HepG2 (cell line): ENCODE measurements around the gene PLCB4. TPM values are rescaled to one million over a fixed set of nuclear protein-coding genes. Genes with fewer than 3 reads are reported as not detected.

Source experiments
- ATAC-seq: fragments of 200-7000 bp; cut with Tn5 transposase; 3 replicates; pipeline ENCODE4 v1.9.1; 2020; ENCODE audit warnings: mild to moderate bottlenecking, moderate library complexity
- BruUV-seq: library from RNA; stranded (reverse); fragments of 400-500 nt; replicated peaks from 2 replicates; lab custom pipeline; 2021; lab: Mats Ljungman, UMichigan
- CTCF ChIA-PET: fragments of 300-600 bp; formaldehyde crosslinking; extraction: SDS; loops from one replicate; lab custom pipeline; 2021; ENCODE audit warnings: low total read pairs, inconsistent platforms, low intra/inter-chr PET ratio; lab: Yijun Ruan, JAX
- POLR2A ChIA-PET: fragments of 350-600 bp; sonication (Branson Sonifier 250); formaldehyde crosslinking; loops from one replicate; lab custom pipeline; 2020; ENCODE audit warnings: antibody characterized with exemption, inconsistent platforms; lab: Yijun Ruan, JAX
- DNase-seq: peaks from one replicate; pipeline ENCODE4 v3.0.0-alpha.2; 2015; ENCODE audit warnings: low spot score
- FAIRE-seq: peaks from 3 replicates; lab custom pipeline; 2011; peaks lifted over from hg19 to GRCh38; lab: Jason Lieb, UNC
- H2AFZ ChIP-seq: one replicate; pipeline ENCODE4 v1.6.1; 2011; ENCODE audit warnings: low read length, inconsistent platforms
- H3K27ac ChIP-seq: fragments of 300-600 bp; 3 replicates; pipeline ENCODE4 v1.8.0; 2011; ENCODE audit warnings: mixed run types, mild to moderate bottlenecking, mixed read lengths, low read length, inconsistent platforms; ENCODE audit not compliant: insufficient read depth; ENCODE audit errors: extremely low read length
- H3K27me3 ChIP-seq, 2 experiments: fragments of 200-600 bp in 1 of 2; 2 replicates in 1 of 2; 3 replicates in 1 of 2; pipeline versions ENCODE4 v1.6.0 to v1.8.0; 2011; ENCODE audit warnings: low read length in 2 of 2, mild to moderate bottlenecking in 2 of 2, moderate library complexity in 2 of 2, inconsistent platforms in 1 of 2; ENCODE audit not compliant: insufficient read depth in 2 of 2, control insufficient read depth in 1 of 2
- H3K36me3 ChIP-seq, 2 experiments: fragments of 200-600 bp in 1 of 2; replicated peaks in 1 of 2; 2 replicates in 1 of 2; 3 replicates in 1 of 2; pipeline versions ENCODE4 v1.5.1 to v1.8.0; 2011; ENCODE audit warnings: low read length in 2 of 2, inconsistent platforms in 1 of 2; ENCODE audit not compliant: insufficient read depth in 2 of 2, control insufficient read depth in 1 of 2
- H3K4me1 ChIP-seq: 2 replicates; pipeline ENCODE4 v1.5.1; 2012; ENCODE audit warnings: low read length, inconsistent platforms; ENCODE audit not compliant: insufficient read depth
- H3K4me2 ChIP-seq: 2 replicates; pipeline ENCODE4 v1.6.0; 2011; ENCODE audit warnings: low read depth, low read length, inconsistent platforms
- H3K4me3 ChIP-seq, 3 experiments: fragments of 200-600 bp in 1 of 3; sonication (generic), shearing (Covaris generic) in 1 of 3; replicated peaks in 1 of 3; 2 replicates each; pipeline ENCODE4 v1.5.1; 2011 to 2016; ENCODE audit warnings: low read length in 3 of 3, inconsistent platforms in 2 of 3, low read depth in 2 of 3, mild to moderate bottlenecking in 2 of 3, control low read depth in 1 of 3, mixed read lengths in 1 of 3; ENCODE audit not compliant: insufficient read depth in 1 of 3
- H3K79me2 ChIP-seq: one replicate; pipeline ENCODE4 v1.6.1; 2011; ENCODE audit warnings: low read length, inconsistent platforms; ENCODE audit not compliant: insufficient read depth
- H3K9ac ChIP-seq: 2 replicates; pipeline ENCODE4 v1.6.0; 2011; ENCODE audit warnings: mild to moderate bottlenecking, low read depth, low read length, inconsistent platforms; ENCODE audit not compliant: insufficient read depth
- H3K9me3 ChIP-seq: 2 replicates; pipeline ENCODE4 v1.5.1; 2012; ENCODE audit warnings: mild to moderate bottlenecking, low read length
- H4K20me1 ChIP-seq: 2 replicates; pipeline ENCODE4 v1.6.0; 2011; ENCODE audit warnings: inconsistent platforms, mild to moderate bottlenecking, low read length, moderate library complexity; ENCODE audit not compliant: insufficient read depth
- CHD2 ChIP-seq: IDR thresholded peaks from 2 replicates; pipeline ENCODE4 v1.6.1; 2011; ENCODE audit warnings: low read depth, low read length, improper control_type of control experiment
- E2F1 ChIP-seq: sonication (generic); formaldehyde crosslinking; IDR thresholded peaks from 2 replicates; pipeline ENCODE4 v1.5.0; 2020; ENCODE audit warnings: missing genetic modification reagents
- EZH2 ChIP-seq: conservative IDR thresholded peaks from 2 replicates; pipeline ENCODE4 v1.6.1; 2012; ENCODE audit warnings: mild to moderate bottlenecking, low read depth, low read length, moderate library complexity
- FOSL2 ChIP-seq: sonication (generic); formaldehyde crosslinking; IDR thresholded peaks from 2 replicates; pipeline ENCODE4 v1.4.0; 2020; ENCODE audit warnings: missing genetic modification reagents
- HIC2 ChIP-seq: sonication (generic); formaldehyde crosslinking; IDR thresholded peaks from 2 replicates; pipeline ENCODE4 v1.9.0; 2022; ENCODE audit warnings: low read depth, missing genetic modification reagents
- IKZF4 ChIP-seq: sonication (generic); formaldehyde crosslinking; IDR thresholded peaks from 2 replicates; pipeline ENCODE4 v1.5.1; 2020; ENCODE audit warnings: borderline replicate concordance, mild to moderate bottlenecking, low read depth, missing genetic modification reagents; ENCODE audit errors: not compliant biosample characterization
- NCOR1 ChIP-seq: fragments of 200-600 bp; sonication (generic); IDR thresholded peaks from 2 replicates; pipeline ENCODE4 v1.7.0; 2017; ENCODE audit warnings: antibody characterized with exemption, low read length, borderline replicate concordance
- NFKBIZ ChIP-seq: IDR thresholded peaks from 2 replicates; pipeline ENCODE4 v1.6.1; 2018; ENCODE audit warnings: missing genetic modification reagents, missing compliant biosample characterization
- PRPF4 ChIP-seq: fragments of 200-400 bp; formaldehyde crosslinking; IDR thresholded peaks from 2 replicates; pipeline ENCODE4 v1.6.1; 2016; ENCODE audit warnings: low read length, low read depth; ENCODE audit not compliant: poor library complexity, severe bottlenecking
- RNF219 ChIP-seq: sonication (generic); formaldehyde crosslinking; IDR thresholded peaks from 2 replicates; pipeline ENCODE4 v1.5.0; 2020; ENCODE audit warnings: mild to moderate bottlenecking, missing genetic modification reagents
- SRF ChIP-seq: IDR thresholded peaks from 2 replicates; pipeline ENCODE4 v1.6.1; 2011; ENCODE audit warnings: mild to moderate bottlenecking, low read depth, low read length, moderate library complexity
- ZMYM2 ChIP-seq: sonication (generic); formaldehyde crosslinking; IDR thresholded peaks from 2 replicates; pipeline ENCODE4 v1.8.0; 2022; ENCODE audit warnings: mild to moderate bottlenecking, missing genetic modification reagents
- ZMYM4 ChIP-seq: sonication (generic); formaldehyde crosslinking; IDR thresholded peaks from 2 replicates; pipeline ENCODE4 v1.8.1; 2023; ENCODE audit warnings: mild to moderate bottlenecking, missing genetic modification reagents
- ZNF207 ChIP-seq: fragments of 450-650 bp; IDR thresholded peaks from 2 replicates; pipeline ENCODE4 v1.6.1; 2016; ENCODE audit warnings: antibody characterized with exemption, borderline replicate concordance
- ZNF34 ChIP-seq: sonication (generic); formaldehyde crosslinking; IDR thresholded peaks from 2 replicates; pipeline ENCODE4 v1.4.0; 2020; ENCODE audit warnings: mild to moderate bottlenecking, missing genetic modification reagents, borderline replicate concordance
- ZNF367 ChIP-seq: sonication (generic); formaldehyde crosslinking; IDR thresholded peaks from 2 replicates; pipeline ENCODE4 v1.4.0; 2020; ENCODE audit warnings: missing genetic modification reagents, borderline replicate concordance
- ZNF547 ChIP-seq: sonication (generic); formaldehyde crosslinking; IDR thresholded peaks from 2 replicates; pipeline ENCODE4 v1.5.1; 2020; ENCODE audit warnings: mild to moderate bottlenecking, missing genetic modification reagents
- ZSCAN21 ChIP-seq: sonication (generic); formaldehyde crosslinking; IDR thresholded peaks from 2 replicates; pipeline ENCODE4 v1.8.0; 2022; ENCODE audit warnings: mild to moderate bottlenecking, missing genetic modification reagents, moderate library complexity, borderline replicate concordance
- WGBS: methylation state at CpG from one replicate; pipeline ENCODE4 v1.1.6; 2017; ENCODE audit warnings: low lambda C conversion rate; 5-methylcytosine and 5-hydroxymethylcytosine counted together
- in situ Hi-C: cut with HindIII; loops from 2 replicates; pipeline ENCODE4 v1.10.0; 2017; ENCODE audit warnings: low pct_unique_long_range_greater_than_20kb; ENCODE audit not compliant: extremely low pct_ligation_motif_present
- intact Hi-C: fragments of 100-400 bp; cut with micrococcal nuclease; formaldehyde crosslinking; loops from one replicate; pipeline ENCODE4 v1.10.0; 2022; ENCODE audit not compliant: unreplicated experiment
- polyA plus RNA-seq, 8 experiments: library from polyadenylated mRNA; depleted of rRNA in 3 of 8; stranded (reverse) in 7 of 8; unstranded in 1 of 8; fragments of >200 nt; fragmentation: Illumina TruSeq in 4 of 8; extraction: Trizol in 4 of 8; gene quantifications; 2 replicates each; pipeline versions ENCODE4 v1.2.1 to v1.2.3, GENCODE V29; 2011 to 2016; ENCODE audit warnings: low read depth in 4 of 8, missing spikeins in 1 of 8, mixed read lengths in 1 of 8; ENCODE audit not compliant: insufficient read depth in 1 of 8
- total RNA-seq, 5 experiments: library from RNA; depleted of rRNA; stranded (reverse); fragments of >200 nt; fragmentation: Illumina TruSeq; extraction: Trizol; gene quantifications; 2 replicates each; pipeline ENCODE4 v1.2.3, GENCODE V29; 2016; ENCODE audit warnings: low read depth in 1 of 5

The PLCB4 gene
- total and polyA plus RNA-seq, 2 of the 13 experiments (the other 11 are each of a cell fraction or from before 2014, with no cell fraction given), result 0.01 TPM; not detected in 1

GRCh38 chr20:9256393-9256792, 187.5 kb downstream of the PLCB4 start:
- ATAC-seq, result no peak
- CTCF ChIA-PET, result no interaction called here
- Histone ChIP-seq H3K27ac (no peak overlapping the region), H3K79me2 (no peaks in the 10 kb centered on the region), H2AFZ (no peak overlapping the region), H3K36me3 (no peaks in the 10 kb centered on the region), H3K4me1 (no peaks in the 10 kb centered on the region), H3K4me2 (no peak overlapping the region), H4K20me1 (no peaks in the 10 kb centered on the region), H3K27me3 (no peaks in the 10 kb centered on the region), H3K9ac (no peak overlapping the region), H3K9me3 (no peaks in the 10 kb centered on the region), H3K4me3 (no peak overlapping the region)
- BruUV-seq, result no TSS peak
- TF ChIP-seq HIC2 (CRISPR knock-in tag) (no peak), ZSCAN21 (CRISPR knock-in tag) (no peak), PRPF4 (no peak), SRF (no peak), NCOR1 (no peak), ZMYM2 (CRISPR knock-in tag) (no peak), IKZF4 (no peak), NFKBIZ (CRISPR knock-in tag) (no peak), RNF219 (no peak), ZMYM4 (CRISPR knock-in tag) (no peak), ZNF367 (CRISPR knock-in tag) (no peak), E2F1 (no peak), ZNF34 (CRISPR knock-in tag) (no peak), ZNF547 (no peak), EZH2 (no peak), FOSL2 (CRISPR knock-in tag) (no peak), CHD2 (no peak), ZNF207 (no peak)
- WGBS, result under 1% methylated on average over 3 of the region's 3 CpGs
- DNase-seq, result no peak
- intact Hi-C loops (no loop called here), in situ Hi-C loops (no loop called here)
- POLR2A ChIA-PET, result no interaction called here
- no peak for FAIRE-seq
